Activated naive CD8-positive, alpha-beta T cell treated with anti-CD3 and anti-CD28 coated beads, Interleukin-2, amount 50 U/mL, for 16 hours (primary cell): ENCODE measurements around the gene DNAJC13.

Experiments used
- DNase-seq: peaks from one replicate; pipeline ENCODE4 v3.0.0-alpha.2; 2020; ENCODE audit warnings: low read depth, low spot score

The DNAJC13 gene

GRCh38 chr3:132486099-132486498 is 68.8 kb downstream of the DNAJC13 start:
- no peak for DNase-seq

- no peak for DNase-seq
Observed at GRCh38 chr3:132488151-132488550, 70.8 kb downstream of the DNAJC13 start.

GRCh38 chr3:132499071-132499470 is 81.8 kb downstream of the DNAJC13 start:
- no peak for DNase-seq

DNA sequence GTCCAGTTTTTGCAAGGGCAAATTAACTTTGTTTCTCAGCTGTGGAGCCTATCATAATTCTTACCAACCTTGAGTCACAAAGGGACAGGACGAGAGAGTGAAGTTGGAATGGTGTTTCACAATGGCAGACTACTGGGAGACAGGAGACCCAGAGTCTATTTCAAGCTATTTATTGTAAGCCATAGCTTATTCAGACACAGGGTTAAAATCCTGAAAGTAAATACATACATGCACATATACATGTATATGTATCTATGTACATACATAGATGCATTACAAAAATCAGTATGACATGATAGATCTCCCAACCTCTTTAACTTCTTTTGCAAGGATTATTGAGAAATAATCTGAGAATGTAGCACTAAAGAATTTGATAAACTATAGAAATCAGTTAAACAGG is 86.3 kb downstream of the DNAJC13 start:
- no peak for DNase-seq

- no peak for DNase-seq
Observed at GRCh38 chr3:132504375-132504933, 87.2 kb downstream of the DNAJC13 start.

DNA sequence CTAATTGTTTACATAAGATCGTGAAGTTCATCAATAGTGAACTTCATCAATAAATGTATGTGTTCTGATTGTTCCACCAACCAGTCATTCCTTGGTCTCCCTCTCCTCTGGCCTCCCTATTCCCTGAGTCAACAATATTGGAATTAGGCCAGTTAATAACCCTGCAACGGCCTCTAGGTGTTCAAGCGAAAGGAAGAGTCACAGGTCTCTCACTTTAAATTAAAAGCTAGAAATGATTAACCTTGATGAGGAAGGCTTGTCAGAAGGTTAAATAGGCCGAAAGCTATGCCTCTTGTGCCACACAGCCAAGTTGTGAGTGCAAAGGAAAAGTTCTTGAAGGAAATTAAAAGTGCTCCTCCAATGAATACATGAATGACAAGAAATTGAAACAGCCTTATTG is 90.4 kb downstream of the DNAJC13 start:
- DNase-seq = no peak

DNA sequence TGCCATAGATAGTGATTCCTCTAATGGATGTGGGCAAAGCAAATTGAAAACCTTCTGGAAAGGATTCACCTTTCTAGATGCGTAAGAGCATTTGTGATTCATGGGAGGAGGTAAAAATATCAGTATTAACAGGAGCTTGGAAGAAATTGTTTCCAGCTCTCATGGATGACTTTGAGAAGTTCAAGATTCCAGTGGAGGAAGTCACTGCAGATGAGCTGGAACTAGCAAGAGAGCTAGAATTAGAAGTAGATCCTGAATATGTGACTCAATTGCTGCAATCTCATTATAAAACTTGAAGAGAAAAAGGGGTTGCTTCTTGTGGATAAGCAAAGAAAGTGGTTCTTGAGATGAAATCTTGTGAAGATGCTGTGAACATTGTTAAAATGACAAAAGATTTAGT is 91.8 kb downstream of the DNAJC13 start:
- no peak for DNase-seq

GRCh38 chr3:132509506-132509905 is 92.2 kb downstream of the DNAJC13 start:
- DNase-seq = no peak

- DNase-seq = no peak
Observed at GRCh38 chr3:132513057-132513456, 95.8 kb downstream of the DNAJC13 start.

GRCh38 chr3:132517311-132517710 is 100.0 kb downstream of the DNAJC13 start:
- DNase-seq = no peak

DNA sequence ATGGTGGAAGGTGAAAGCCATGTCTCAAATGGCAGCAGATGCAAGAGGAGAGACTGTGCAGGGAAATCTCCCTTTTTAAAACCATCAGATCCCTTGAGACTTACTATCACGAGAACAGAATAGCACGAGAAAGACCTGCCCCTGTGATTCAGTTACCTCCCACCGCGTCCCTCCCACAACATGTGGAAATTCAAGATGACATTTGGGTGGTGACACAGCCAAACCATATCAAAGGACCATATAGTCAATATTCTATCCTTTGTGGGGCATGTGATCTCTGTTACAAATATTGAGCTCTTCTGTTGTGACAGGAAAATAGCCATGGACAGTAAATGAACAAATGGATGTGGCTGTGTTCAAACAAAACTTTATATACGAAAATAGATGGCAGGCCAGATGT is 102.6 kb downstream of the DNAJC13 start:
- DNase-seq = no peak

DNA sequence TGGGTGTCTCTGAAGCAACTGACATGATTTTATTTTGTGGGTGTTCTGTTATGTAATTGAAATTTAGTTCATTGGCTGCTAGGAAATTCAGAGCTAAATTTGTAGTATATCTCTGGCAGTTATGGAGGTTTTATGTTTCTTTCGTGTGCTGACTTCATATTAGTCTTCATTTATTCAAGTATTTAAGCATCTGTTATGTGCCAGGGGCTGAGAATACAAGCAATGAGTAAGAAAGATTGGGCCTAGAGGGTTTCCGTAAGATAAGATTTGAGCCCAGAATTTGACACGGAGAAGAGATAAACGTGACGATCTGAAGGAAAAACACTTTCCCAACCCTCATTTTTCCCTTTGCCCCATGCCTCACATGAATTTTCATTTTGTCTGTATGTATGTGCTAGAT is 104.6 kb downstream of the DNAJC13 start:
- DNase-seq = no peak

DNA sequence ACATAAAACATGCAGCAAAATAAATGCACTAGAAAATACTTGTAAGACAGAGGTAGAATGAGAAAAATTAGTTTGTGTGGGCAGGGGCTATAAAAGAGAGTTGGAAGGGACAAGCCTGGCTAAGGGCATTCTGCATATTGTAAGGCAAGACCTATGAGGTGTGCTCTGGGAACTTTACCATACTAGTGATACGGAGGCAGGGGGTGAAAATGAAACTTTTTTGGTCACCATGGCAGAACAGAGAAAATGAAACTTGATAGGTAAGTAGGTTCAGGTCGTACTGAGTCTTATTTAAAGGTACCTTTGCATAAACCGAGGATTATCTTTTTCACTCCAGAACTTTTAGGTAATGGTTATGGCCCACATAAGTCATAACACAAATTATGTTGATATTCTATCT is 105.1 kb downstream of the DNAJC13 start:
- no peak for DNase-seq

GRCh38 chr3:132530624-132531023 is 113.3 kb downstream of the DNAJC13 start:
- no peak for DNase-seq

DNA sequence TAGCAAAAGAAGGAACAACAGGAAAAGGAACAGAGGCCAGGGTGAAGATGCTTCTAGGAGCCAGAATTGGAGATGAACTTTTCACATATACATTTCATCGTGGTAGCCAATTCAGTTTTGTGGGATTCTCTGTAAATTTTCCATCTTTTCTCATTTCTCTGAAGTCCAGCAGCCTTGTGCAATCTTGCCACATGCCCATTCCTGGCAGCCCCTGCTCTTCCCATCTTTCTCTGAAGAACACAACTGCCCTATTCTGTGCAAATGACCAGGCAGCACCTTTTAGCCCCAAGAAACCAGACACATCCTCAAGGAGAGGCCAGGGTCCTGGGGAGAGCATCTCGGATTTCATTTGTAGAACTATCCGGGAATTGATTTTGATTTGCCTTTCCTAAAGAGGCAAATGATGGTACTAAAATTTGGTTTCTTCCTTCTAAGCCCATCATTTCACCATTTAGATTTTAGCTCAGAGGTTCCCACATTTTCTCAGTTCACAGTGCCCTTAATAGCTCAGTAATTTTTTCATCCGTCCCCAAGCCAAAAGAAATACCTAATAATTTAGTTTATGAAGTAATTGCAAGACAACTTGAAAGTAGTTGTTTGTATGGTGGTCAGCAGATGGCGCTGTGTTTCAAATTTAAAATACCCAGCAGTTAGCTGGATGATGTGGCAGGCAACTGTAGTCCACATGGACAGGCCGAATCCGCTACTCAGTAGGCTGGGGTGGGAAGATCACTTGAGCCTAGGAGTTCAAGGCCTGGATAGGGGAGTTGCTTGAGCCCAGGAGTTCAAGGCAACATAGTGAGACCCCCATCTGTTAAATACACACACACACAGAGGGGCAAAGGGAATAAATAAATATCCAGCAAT is 118.5 kb downstream of the DNAJC13 start:
- peak; percentile 37 for DNase-seq

DNA sequence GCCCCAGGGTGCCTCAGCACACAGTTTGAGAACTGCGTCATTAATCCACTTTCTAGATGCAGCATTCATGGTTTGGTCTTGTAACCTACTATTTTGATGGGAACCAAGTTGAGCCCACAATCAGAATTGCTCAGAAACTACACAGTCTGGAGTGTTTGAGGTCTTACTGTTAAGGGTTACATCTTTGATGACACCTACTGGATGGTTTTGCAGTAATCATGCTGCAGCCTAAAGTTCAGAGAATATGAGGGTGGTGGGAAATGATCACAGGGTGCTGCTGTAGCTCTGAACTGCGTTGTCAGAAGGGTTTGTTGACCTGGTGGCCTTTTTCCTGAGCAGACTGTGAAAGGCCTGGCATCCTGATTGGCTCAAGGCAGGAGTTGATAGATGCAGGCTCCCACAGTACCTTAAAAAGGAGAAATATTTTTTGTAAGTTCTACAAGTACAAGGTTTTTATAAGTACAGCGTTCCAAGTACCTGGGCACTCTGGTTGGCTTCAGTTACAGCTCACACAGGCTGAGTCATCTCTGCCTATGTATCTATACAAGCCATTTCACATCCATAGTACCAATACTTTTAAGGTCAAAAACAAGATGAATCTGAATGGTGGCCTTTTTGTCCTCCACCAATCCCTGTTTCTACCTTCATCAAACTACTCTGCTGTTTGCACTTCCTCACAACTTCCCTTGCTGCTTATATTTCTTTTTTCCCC is 119.3 kb downstream of the DNAJC13 start:
- DNase-seq = no peak

GRCh38 chr3:132537297-132537696 is 120.0 kb downstream of the DNAJC13 start:
- DNase-seq = no peak

DNA sequence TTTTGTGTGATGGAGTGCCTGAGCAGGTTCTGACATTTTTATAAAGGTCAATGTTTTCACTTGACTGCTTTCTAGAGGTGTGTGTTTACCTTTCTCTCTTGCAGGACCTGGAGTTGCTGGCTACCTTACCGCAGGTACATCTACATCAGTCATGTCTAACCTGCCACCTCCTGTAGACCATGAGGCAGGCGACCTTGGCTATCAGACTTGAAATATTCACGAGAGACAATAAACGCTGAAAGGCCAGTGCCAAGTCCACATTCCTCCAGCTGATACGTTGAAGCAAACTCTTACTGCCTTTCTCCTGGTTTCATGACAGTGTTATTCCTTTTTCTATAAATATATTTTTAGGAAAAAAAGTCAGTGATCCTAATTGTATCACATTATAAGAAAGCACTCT is 120.8 kb downstream of the DNAJC13 start:
- DNase-seq = no peak

DNA sequence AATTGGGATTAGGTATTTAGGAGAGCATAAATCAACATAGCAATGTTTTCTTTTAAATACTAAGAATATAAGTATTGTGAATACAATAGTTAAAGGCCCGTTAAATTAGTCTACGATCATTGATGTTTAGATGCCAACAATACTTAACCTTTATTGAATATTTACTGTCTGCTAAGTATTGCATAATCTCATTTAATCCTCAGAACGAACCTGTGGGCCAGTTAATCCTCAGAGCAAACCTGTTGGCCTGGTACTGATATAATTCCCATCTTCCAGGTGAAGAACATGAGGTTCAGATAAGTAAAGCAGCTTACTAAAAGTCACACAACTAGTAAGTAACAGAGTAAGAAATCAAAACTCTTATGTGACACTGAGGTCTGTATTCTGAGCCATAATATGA is 122.4 kb downstream of the DNAJC13 start:
- DNase-seq = no peak

GRCh38 chr3:132542577-132542976 is 125.3 kb downstream of the DNAJC13 start:
- no peak for DNase-seq

DNA sequence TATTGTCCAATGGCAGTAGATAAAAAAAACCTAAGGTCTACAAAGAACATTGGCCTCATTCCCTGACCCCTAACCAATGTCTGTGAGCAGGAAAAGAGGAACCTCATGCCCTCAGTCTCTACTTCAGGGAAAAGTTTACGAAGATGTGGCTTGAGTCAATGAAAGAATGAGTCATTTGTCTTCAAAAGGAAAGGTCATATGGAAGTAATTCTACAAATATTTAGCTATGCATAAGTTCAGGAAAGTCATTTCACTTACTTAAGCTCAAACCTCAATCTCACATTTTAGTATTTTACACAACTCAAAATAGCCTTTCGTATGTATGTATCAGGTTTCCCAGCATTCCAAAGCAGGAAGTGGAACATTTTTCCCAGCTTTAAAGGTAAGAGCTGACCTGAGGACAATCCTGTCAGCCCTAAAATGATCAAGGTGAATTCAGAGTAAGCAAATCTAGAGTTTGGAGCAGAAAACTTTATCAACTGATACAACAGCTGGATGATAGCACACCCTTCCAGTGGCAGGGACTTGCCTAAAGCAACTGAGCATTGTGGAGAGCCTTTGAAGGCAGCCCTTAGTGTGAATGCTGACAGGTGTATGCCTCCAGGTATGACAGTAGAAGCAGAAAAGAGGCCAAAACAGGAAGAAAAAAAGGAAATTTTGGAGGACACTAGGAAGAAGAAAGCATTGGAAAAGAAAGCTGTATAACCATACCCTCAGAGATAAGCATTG is 125.9 kb downstream of the DNAJC13 start:
- DNase-seq = no peak

DNA sequence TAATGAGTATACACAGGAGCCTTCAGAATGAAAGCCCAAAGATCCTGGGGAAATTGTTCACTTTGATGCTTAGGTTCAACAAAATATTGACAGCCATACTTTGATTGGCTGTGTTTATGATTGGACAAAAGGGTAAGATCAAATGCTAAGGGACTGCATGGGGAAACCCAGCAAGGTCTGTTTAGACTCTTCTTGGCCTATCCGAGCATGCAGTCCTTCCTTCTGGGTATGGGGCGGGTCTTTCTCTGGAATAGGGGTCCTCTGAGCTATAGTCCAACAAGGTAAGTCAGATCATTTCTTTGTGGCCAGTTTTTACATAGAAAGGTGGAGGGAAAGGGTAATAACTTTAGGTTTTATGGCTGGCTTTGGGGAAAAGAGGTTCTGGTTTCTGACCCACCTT is 126.8 kb downstream of the DNAJC13 start:
- no peak for DNase-seq
